PC-9 (cell line): ENCODE results near the gene SPTBN5. TPM values are rescaled to one million over a fixed set of nuclear protein-coding genes. Genes with fewer than 3 reads are reported as not detected.

Experiments used
- BruUV-seq: library from RNA; stranded (reverse); fragments of 400-500 nt; replicated peaks from 2 replicates; lab custom pipeline; 2021; lab: Mats Ljungman, UMichigan
- CTCF ChIA-PET: fragments of 300-600 bp; sonication (Branson Sonifier 250); formaldehyde crosslinking; loops from one replicate; lab custom pipeline; 2022; ENCODE audit warnings: antibody characterized with exemption; lab: Charles Lee
- POLR2A ChIA-PET: fragments of 300-600 bp; sonication (Branson Sonifier 250); formaldehyde crosslinking; loops from one replicate; lab custom pipeline; 2022; ENCODE audit warnings: antibody characterized with exemption; ENCODE audit not compliant: unreplicated experiment; lab: Charles Lee
- DNase-seq, 2 experiments: peaks; one replicate each; pipeline versions ENCODE4 v3.0.0 to v3.0.0-alpha.2; 2015 to 2022; ENCODE audit warnings: mixed read lengths in 1 of 2
- H2AFZ ChIP-seq: fragments of 200-600 bp; sonication (generic); 2 replicates; pipeline ENCODE4 v1.8.1; 2017; ENCODE audit warnings: antibody characterized with exemption
- H3F3A ChIP-seq: fragments of 200-600 bp; sonication (generic); 2 replicates; pipeline ENCODE4 v1.8.1; 2017; ENCODE audit warnings: antibody characterized with exemption, mild to moderate bottlenecking, low read depth; ENCODE audit not compliant: insufficient read depth
- H3K27ac ChIP-seq: fragments of 200-600 bp; sonication (generic); 2 replicates; pipeline ENCODE4 v1.6.1; 2016; ENCODE audit warnings: mixed run types
- H3K27me3 ChIP-seq: fragments of 200-600 bp; sonication (generic); 2 replicates; pipeline ENCODE4 v1.6.1; 2016; ENCODE audit warnings: low read depth, mixed run types; ENCODE audit not compliant: insufficient read depth
- H3K36me3 ChIP-seq: fragments of 200-600 bp; sonication (generic); 2 replicates; pipeline ENCODE4 v1.6.1; 2016; ENCODE audit warnings: low read depth, mixed run types
- H3K4me1 ChIP-seq: fragments of 200-600 bp; sonication (generic); replicated peaks from 2 replicates; pipeline ENCODE4 v1.6.1; 2016; ENCODE audit warnings: mixed run types; ENCODE audit not compliant: insufficient read depth
- H3K4me2 ChIP-seq: fragments of 200-600 bp; sonication (generic); 2 replicates; pipeline ENCODE4 v1.6.1; 2017; ENCODE audit warnings: mixed run types
- H3K4me3 ChIP-seq: fragments of 200-600 bp; sonication (generic); 2 replicates; pipeline ENCODE4 v1.6.1; 2016; ENCODE audit warnings: mixed run types
- H3K79me2 ChIP-seq: fragments of 200-600 bp; sonication (generic); 2 replicates; pipeline ENCODE4 v1.6.1; 2017; ENCODE audit warnings: low read depth, mixed run types
- H3K9me2 ChIP-seq: fragments of 200-600 bp; sonication (generic); 2 replicates; pipeline ENCODE4 v1.8.1; 2017; ENCODE audit warnings: mild to moderate bottlenecking; ENCODE audit not compliant: insufficient read depth
- H3K9me3 ChIP-seq: fragments of 200-600 bp; sonication (generic); 2 replicates; pipeline ENCODE4 v1.8.1; 2016; ENCODE audit warnings: low read depth; ENCODE audit not compliant: insufficient read depth
- H4K20me1 ChIP-seq: fragments of 200-600 bp; sonication (generic); 2 replicates; pipeline ENCODE4 v1.8.1; 2017; ENCODE audit not compliant: insufficient read depth
- EZH2 ChIP-seq: fragments of 200-600 bp; sonication (generic); IDR thresholded peaks from 2 replicates; pipeline ENCODE4 v1.8.0; 2017; ENCODE audit warnings: antibody characterized with exemption, low read depth
- intact Hi-C: fragments of 100-400 bp; cut with micrococcal nuclease; formaldehyde crosslinking; loops from one replicate; pipeline ENCODE4 v1.10.0; 2022; ENCODE audit not compliant: unreplicated experiment
- total RNA-seq: library from RNA; stranded (reverse); gene quantifications from 2 replicates; pipeline ENCODE4 v1.2.3, GENCODE V29; 2021
- TF ChIP-seq, protein P1 (sequence below): fragments of 200-600 bp; sonication (generic); conservative IDR thresholded peaks from 2 replicates; pipeline ENCODE4 v1.6.1; 2017; ENCODE audit warnings: mixed run types, antibody characterized with exemption, mild to moderate bottlenecking, moderate library complexity

The SPTBN5 gene
- total RNA-seq, 1 experiment from 2014 or later, result 2.6 TPM

DNA sequence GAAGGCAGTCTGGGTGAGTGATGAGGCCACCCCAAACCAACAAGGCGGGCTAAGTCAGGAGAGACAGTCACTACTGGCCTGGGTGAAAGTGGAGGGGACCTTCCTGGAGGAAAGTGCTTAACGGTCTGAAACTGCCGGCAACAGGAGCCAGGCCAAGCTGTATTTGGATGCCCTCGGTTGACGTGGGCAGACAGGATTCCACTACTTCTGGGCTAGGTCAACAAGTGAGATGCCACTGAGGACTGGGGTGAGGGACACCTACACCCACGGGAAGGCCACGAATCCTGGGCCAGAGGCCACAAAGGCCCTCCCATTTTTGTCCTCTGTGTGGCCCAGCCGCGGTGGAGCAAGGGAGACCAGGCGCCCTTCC is 12.3 kb downstream of the SPTBN5 start:
- H3K79me2 ChIP-seq, result no peaks in the 10 kb centered on the region
- ChIA-PET CTCF (no interaction called here), POLR2A (no interaction called here)
- TF ChIP-seq EZH2, result no peak
- TF ChIP-seq, protein P1, sequence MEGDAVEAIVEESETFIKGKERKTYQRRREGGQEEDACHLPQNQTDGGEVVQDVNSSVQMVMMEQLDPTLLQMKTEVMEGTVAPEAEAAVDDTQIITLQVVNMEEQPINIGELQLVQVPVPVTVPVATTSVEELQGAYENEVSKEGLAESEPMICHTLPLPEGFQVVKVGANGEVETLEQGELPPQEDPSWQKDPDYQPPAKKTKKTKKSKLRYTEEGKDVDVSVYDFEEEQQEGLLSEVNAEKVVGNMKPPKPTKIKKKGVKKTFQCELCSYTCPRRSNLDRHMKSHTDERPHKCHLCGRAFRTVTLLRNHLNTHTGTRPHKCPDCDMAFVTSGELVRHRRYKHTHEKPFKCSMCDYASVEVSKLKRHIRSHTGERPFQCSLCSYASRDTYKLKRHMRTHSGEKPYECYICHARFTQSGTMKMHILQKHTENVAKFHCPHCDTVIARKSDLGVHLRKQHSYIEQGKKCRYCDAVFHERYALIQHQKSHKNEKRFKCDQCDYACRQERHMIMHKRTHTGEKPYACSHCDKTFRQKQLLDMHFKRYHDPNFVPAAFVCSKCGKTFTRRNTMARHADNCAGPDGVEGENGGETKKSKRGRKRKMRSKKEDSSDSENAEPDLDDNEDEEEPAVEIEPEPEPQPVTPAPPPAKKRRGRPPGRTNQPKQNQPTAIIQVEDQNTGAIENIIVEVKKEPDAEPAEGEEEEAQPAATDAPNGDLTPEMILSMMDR, result no peak
- H3K27ac ChIP-seq, result no peak overlapping the region
- H3F3A ChIP-seq, result no peaks in the 10 kb centered on the region
- H3K4me3 ChIP-seq, result no peak overlapping the region
- H3K9me2 ChIP-seq, result no peaks in the 10 kb centered on the region
- no peaks in the 10 kb centered on the region for H3K9me3 ChIP-seq
- no peaks in the 10 kb centered on the region for H3K36me3 ChIP-seq
- DNase-seq, result no peak
- no peaks in the 10 kb centered on the region for H3K4me1 ChIP-seq
- BruUV-seq, result no TSS peak
- H3K27me3 ChIP-seq, result no peaks in the 10 kb centered on the region
- H2AFZ ChIP-seq, result no peak overlapping the region
- H4K20me1 ChIP-seq, result no peaks in the 10 kb centered on the region
- peak overlapping the region; percentile 40 for H3K4me2 ChIP-seq
- intact Hi-C loops, result no loop called here

DNA sequence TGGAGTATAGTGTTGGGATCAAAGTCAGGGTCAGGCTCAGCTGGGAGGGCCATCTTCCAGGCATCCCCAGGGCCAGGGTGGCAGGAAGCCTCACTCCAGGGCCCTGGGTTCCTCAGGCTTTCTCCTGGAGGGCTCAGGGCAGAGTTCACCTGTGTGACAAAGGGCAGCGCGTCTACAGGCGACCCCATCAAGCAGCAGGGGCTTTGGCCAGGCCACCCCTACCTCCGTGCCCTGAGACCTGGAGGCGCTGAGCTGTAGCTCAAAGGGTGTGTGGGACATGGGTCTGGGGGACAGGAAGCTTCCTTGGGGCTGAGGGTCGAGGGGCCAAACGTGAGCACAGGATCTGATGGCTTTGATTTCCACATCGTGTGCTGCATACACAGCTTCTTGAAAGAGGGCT is 12.8 kb downstream of the SPTBN5 start:
- Histone ChIP-seq H3K4me1 (no peaks in the 10 kb centered on the region), H2AFZ (no peak overlapping the region), H3K9me3 (no peaks in the 10 kb centered on the region), H3K27ac (no peak overlapping the region), H3K4me3 (no peak overlapping the region), H4K20me1 (no peaks in the 10 kb centered on the region), H3K79me2 (no peaks in the 10 kb centered on the region), H3K27me3 (no peaks in the 10 kb centered on the region), H3K9me2 (no peaks in the 10 kb centered on the region), H3K4me2 (no peak overlapping the region), H3K36me3 (no peaks in the 10 kb centered on the region), H3F3A (no peaks in the 10 kb centered on the region)
- no peak for TF ChIP-seq EZH2
- TF ChIP-seq, protein P1, result no peak
- DNase-seq, result no peak
- ChIA-PET POLR2A (interaction anchor here (0.6 kb wide), 1 partner anchor 10 kb away, joined by 6 read pairs; no protein-coding TSS in a partner anchor), CTCF (no interaction called here)
- no TSS peak for BruUV-seq
- intact Hi-C loops, result no loop called here

DNA sequence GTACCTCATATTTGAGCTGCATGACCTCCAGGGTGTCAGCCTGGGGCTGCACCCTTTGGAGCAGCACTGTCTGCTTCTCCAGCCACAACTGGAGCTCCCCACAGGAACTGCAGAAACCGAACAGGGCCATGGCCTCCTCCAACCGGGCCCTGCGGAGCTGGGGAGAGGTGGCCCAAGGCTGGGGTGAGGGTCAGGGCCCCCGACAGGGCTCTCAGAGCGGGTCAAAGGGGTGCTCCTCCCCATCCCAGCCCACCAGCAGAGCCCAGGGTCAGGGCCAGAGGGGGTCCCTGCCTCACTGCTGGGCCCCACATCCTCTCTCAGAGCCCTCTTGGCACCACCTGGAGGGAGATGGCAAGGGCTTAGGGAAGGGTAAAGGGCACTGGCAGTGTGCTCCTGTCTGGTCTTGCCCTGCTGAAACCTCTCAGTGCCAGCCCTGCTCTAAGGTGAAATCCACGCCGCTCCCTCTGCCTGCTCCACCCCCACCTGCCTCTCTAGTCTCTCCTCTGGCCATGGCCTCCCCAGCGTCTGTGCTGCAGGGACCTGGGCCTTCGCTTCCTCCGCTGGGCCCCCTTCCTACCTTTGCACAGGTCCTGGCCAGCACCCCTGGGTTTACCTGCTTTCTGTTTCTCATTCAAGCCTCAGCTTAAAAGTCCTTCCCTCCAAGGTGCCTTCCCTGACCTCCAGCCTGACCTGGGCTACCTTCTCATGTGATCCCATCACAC is 13.5 kb downstream of the SPTBN5 start:
- Histone ChIP-seq H2AFZ (no peak overlapping the region), H3K9me3 (no peaks in the 10 kb centered on the region), H3K4me3 (no peak overlapping the region), H4K20me1 (no peaks in the 10 kb centered on the region), H3K36me3 (no peaks in the 10 kb centered on the region), H3F3A (no peaks in the 10 kb centered on the region), H3K27ac (no peak overlapping the region), H3K27me3 (no peaks in the 10 kb centered on the region), H3K79me2 (no peaks in the 10 kb centered on the region), H3K4me1 (no peaks in the 10 kb centered on the region), H3K9me2 (no peaks in the 10 kb centered on the region), H3K4me2 (no peak overlapping the region)
- ChIA-PET CTCF (interaction anchor here (0.6 kb wide), 1 partner anchor 108 kb away, joined by 3 read pairs; no protein-coding TSS in a partner anchor), POLR2A (interaction anchor here (0.6 kb wide), 1 partner anchor 10 kb away, joined by 6 read pairs; no protein-coding TSS in a partner anchor)
- intact Hi-C loops, result no loop called here
- BruUV-seq, result no TSS peak
- no peak for TF ChIP-seq EZH2
- TF ChIP-seq, protein P1, result no peak
- no peak for DNase-seq
